DMS53 treated with DMSO at 0.1 percent for 48 hours (cell line): Measurements from ENCODE around the gene LZTR1.
A peak's percentile ranks its signal among the peaks of the same experiment; 100 is the strongest.
"Not testable (repeated sequence)": the region's sequence is repeated elsewhere in the genome, so short reads cannot be mapped to it uniquely, and the experiment has no call there.

Experiments
- DNase-seq: peaks from one replicate; lab custom pipeline; 2025; ENCODE audit not compliant: unreplicated experiment; lab: John Stamatoyannopoulos, UW

The LZTR1 gene

DNA sequence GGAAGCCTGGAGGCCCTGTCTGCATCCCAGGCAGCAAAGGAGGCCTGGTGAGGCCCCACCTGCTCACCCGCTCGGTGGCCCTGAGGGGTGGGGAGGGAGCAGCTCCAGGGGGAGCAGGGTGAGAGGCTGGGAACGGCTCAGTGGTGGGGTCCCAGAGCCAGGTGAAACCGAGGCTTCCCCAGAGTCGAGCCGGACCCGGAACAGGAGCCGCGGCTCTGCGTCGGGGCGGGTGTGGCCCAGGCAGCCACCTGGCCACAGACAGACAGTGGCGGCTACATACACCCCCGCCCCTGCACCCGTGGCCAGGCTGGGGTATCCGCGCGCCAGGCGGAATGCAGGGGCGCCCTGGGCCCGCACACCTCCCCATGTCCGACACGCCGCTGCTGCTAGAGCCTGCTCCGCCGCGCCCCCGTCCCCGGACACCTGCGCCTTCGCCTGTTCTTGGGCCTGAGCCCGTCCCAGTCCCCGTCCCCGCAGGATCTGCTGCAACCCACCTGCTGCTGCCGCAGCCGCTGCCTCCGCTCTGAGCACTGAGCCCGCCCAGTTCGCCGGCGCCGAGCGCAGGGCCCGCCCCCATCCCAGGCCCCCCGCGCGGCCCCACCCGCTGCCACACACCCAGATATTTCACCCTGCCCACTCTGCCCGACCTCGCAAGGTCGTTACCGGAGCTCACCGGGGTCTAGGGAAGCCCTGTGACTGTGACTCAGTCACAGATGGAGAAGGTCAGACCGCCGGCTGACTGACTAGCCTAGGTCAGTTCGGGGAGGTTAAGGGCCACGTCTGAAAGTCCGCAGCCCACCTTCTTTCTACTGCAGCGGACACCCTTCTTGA lies 50.2 kb downstream of the LZTR1 start, which contains the start of gene SLC7A4:
SLC7A4 (minus strand) TSS at position 525 of the 831 bp plus-strand sequence. CDS start 749 bp downstream, outside the sequence.
- DNase-seq = no peak

DNA sequence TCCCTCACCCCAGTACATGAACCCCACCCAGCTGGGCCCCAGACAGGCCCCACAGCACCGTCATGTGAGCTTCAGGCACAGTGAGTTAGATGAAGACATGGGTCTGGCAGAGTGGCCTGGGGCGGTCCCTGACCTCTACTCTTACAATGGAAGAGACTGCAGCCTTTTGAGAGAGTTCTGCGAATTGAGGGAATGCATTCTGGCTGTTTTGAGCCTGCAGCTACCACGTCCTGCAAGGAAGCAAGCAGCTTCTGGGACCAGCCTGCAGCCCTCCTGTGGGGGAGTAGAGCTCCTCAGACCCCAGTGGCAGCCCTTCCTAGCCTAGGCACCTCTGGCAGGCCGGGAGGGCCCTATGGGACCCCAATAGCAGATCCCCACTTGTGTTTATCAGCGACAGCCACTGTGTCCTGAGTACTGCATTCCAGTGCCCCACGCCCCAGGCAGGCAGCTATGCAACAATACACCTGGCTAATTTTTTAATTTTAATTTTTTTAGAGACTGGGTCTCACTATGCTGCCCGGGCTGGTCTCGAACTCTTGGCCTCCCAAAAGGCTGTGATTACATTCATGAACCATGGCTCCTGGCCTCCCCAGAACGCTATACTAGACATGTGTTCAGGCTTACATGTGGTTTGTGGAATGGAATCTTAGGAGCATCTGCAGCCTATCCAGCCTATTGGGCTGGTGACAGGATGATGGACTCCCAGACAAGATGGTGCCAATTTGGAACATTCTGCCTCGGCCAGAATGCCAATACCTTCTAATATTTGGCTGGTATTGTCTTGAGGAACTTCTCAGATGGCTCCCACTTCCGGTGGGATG lies 51.0 kb downstream of the LZTR1 start:
- no peak for DNase-seq

DNA sequence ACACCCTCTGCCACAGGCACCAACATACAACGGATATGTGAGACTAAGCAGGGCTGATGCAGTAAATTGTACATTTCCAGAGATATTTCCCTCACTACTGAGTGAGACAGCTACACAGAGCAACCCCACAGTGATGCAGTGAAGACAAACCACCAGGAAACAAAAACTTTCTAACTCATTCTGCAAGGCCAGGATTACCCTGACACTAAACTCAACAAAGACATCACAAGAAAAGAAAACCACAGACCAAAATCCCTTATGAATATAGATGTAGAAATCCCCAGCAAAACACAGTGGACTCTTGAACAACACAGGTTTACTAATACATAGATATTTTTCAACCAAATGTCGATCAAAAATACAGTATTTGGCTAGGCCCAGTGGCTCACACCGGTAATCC lies 51.8 kb downstream of the LZTR1 start:
- DNase-seq = no peak

DNA sequence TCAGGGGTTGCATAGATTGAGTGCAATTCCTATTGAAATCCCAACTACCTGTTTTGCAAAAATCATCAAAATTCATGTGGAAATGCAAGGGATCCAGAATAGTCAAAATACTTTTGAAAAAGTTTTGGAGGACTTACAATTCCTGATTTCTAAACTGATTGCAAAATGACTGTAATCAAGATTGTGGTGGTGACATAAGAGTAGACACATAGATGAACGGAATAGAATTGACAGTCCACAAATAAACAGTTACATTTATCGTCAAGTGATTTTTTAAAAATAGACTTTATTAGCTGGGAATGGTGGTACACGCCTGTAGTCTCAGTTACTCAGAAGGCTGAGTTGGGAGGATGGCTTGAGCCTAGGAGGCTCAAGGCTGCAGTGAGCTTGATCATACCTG lies 52.9 kb downstream of the LZTR1 start:
- DNase-seq = no peak

DNA sequence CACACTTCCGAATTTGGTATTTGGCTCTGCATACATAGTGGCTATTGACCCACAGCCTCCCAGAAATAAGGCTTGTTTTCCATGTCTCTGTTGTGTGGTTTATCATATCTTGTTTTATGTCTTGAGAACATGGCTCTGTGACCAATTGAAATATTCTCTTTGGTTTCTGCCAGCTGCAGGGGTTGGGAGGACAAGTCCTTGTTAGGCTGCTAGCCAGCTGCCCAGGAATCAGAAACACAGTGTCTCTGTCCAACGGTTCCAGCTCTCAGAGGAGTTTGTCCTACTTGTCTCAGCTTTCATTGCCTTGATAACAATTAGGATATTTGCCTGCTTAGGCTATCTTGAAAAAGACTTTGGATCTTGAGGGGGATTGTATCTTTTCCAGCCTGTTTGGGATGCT lies 56.3 kb downstream of the LZTR1 start:
- DNase-seq = no peak

DNA sequence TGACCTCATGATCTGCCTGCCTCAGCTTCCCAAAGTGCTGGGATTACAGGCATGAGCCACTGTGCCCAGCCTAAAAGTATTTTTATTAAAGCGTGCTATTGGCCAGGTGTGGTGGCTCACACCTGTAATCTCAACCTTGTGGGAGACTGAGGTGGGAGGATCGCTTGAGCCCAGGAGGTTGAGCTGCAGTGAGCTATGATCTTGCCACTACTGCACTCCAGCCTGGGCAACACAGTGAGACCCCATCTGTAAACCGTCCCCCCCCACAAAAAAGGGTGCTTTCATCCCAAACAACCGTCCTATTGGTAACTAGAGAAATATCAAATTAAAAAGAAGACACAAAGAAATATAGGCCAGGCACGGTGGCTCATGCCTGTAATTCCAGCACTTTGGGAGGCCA lies 57.1 kb downstream of the LZTR1 start:
- not testable (repeated sequence) for DNase-seq

DNA sequence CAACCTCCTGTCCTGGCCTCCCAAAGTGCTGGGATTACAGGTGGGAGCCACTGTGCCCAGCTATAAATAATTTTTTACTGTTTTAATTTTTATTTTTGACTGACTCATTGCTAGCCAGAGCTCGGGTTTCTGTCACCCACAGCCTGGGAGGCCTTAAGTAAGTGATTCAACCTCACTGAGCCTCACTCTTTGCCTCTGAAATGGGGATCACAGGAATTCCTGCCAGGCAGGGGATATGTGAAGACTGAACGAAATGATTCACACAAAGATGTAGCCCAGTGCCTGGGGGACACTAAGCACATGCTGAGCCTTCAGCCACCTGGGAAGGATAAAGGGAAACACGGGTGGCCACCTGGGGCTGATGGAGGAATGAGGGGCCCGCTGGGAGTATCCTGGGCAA lies 59.8 kb downstream of the LZTR1 start:
- DNase-seq = no peak

DNA sequence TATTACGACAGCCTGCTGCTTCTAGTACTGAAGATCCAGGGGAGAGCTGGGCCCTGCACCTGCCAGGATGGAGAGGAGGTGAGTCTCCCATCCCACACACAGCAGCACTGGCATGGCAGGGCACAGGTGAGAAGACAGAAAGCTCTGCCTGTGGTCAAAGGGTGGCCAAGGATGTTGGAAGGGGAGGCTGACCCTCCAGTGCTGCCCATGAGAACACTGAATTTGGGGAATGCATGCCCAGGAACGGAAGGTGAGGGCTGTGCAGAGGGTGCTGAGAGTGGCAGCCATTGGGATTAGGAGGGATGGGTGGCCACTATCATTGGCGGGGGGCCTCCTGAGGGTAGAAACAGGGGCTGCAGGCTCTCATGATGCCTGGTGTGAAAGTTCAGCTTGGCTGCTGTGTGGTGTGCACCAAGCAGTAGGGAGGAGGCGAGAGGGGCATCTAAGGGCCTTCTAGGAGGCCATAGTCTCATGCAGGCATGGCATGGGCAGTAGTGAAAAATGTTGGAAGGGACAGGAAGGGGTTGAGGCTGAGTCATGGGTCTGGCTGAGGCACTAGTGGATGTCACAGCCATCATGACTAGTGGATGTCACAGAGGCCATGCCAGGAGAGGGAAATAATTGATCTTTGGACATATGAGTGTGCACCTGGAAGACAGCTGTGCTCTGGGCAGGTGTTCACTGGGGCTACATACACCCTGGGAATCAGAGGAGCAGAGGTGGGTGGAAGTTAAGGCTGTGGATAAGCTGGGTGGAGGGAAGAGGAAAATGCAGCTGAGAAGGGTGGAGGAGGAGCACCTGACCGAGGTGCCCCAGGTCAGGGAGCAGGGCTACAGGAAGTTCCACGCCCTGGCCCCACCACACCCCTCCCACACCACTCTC lies 61.1 kb downstream of the LZTR1 start:
- DNase-seq = peak; percentile 33

DNA sequence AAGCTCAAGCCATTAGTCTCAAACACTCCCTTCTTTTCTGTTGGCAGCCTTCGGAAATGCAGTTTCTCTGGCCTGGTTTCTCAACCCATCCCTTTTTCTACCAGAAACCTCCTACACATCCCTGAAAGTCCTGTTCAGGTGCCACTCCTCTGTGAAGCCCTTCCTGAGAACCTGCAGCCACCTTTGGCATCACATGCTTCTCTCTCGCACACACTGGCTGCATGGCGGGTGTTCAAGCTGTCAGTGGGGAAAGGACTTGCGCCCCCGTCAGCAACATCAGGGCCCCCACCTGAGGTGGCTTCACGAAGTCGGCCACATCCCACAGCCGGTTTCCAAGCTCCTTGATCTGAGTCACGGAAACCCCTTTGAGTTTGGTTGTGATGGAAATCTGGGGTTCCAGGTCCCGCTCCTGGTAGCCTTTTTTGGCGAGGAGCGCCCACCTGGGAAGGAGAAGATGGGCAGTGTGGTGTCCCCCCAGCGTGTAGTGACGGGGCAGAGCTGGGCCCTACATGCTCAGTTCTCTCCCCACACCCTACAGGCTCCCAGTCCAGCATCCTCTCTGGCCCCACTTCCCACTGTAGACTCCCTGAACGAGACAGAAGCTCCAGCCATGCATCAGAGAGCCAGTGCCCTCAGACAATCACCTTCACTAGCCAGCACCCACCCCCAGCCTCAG lies 61.9 kb downstream of the LZTR1 start:
- DNase-seq = no peak

DNA sequence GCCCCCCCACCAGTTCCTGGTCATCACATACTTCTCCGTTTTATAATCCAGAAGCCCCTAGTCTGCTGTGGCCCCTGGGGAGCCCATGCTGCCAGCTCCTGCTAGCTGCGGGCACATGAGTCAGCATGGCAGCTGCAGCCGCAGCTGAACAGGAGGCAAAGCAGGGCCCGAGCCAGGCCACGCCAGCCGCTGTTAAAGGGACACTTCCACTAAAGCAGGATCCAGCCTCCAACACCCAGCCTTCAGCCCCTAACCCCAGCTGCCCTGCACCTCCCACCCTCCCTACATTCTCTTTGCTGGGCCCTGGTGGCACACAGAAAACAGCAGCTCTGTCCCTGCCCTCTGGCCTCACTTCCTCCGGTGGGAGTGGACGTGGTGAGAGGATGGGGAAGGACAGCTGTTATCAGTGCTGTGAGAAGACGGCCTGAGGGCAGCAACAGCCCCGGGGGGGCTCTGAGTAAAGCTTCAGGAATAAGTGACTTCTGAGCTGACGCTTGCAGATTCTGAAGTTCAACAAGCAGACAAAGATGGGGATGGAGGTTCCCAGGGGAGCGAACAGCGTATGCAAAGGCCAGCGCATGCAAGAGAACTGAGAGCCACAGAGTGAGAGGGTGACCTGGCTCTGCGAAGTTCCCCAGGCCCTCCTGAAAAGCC lies 63.0 kb downstream of the LZTR1 start:
- DNase-seq = no peak

DNA sequence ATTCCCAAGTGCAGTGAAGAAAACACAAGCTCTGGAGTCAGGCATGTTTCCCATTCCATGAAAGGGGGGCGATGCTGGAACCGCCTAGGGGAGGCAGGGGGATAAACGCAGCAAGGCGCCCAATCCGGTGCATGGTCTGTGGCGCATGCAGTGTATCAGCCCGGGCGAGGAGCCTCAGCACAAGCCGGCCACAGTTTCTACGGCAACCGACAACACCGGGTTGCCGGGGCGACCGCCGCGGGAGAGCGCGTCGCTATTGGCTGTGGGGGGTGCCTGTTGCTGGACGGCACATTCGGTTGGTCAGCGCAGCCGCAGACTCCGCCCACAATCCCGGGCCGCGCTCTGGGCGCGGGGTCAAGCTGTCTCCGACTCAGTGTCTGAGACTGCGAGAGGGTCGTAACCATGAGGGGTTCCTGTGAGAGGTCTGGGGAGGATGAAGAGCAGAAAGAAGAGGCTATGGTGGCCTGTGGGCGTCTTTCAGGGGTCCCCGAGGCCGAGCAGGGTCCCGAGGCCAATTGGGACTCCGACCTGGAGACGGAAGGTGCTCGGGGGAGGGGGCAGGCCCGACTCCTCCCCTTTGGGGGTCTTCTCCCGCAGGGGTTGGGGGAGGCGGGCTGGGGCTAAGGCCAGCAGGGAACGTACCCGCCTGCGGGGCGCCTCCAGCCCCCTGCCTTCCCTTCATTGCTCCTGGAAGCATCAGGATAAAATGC lies 63.6 kb downstream of the LZTR1 start, which contains the start of gene LRRC74B:
LRRC74B (plus strand) TSS at position 362 of the 710 bp plus-strand sequence; CDS start at position 403, 41 bp downstream.
- DNase-seq = peak; percentile 15

DNA sequence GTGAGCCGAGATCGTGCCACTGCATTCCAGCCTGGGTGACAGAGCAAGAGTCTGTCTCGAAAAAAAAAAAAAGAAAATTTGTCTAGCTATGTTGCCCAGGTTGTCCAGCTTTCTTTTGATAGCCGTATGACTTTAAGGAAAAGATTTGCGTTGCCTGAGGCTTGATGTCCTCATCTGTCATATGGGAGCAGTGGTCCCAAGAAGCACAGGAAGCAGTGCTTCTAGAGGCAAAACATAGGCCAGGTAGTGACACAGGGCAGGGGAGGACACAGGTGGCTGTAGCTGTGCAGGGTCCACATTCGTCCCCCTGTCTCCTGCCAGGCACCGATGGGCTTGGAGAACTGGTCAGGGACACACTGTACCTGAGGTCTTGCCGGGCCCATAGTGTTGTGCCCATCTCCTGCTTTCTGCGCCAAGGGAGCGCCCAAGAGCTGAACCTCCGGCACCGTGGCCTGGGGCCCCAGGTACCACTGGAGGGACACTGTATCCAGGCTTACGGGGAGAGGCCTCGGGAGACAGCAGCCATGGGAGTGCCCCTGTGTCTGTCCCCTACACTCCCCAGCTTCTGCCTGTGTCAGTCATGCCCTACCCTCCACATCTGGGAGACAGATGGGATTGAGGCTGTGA lies 65.1 kb downstream of the LZTR1 start:
- DNase-seq = no peak

DNA sequence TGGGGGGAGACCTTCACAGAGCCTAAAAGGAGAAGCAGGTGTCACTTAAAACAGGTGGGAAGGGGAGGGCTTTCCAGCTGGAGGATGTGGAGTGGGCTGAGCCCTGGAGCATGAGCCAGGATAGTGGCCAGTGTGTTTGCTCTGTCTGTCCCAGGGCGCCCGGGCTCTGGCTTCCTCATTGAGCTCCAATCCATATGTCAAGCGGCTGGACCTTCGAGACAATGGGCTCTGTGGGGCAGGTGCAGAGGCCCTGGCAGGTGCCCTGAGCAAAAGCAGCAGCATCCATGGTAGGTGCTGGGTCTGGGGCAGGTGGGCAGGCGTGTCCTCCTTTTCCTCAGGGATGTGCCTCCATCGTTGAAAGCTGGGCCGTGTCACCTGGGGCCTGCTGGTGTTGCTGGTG lies 65.6 kb downstream of the LZTR1 start:
- DNase-seq = peak; percentile 22

DNA sequence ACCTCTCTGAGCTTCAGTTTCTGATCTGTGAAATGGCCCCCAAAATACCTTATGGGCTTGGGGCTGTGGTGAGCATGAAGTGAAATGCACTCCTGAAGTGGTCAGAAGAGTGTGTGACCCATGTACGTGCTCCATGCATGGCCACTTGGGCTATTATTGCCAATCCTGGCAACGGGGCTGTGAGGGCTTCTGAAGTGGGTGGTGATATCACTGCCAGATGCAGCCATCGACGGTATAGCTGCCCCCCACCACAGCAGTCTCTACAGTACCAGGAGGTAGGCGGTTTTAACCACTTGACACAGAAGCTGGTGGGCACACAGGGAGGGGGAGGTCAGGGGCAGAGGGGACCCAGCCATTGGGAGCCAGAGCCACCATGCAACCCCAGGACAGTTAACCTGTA lies 66.4 kb downstream of the LZTR1 start:
- not testable (repeated sequence) for DNase-seq
